ENCODE data around the gene GINS2.

DNA sequence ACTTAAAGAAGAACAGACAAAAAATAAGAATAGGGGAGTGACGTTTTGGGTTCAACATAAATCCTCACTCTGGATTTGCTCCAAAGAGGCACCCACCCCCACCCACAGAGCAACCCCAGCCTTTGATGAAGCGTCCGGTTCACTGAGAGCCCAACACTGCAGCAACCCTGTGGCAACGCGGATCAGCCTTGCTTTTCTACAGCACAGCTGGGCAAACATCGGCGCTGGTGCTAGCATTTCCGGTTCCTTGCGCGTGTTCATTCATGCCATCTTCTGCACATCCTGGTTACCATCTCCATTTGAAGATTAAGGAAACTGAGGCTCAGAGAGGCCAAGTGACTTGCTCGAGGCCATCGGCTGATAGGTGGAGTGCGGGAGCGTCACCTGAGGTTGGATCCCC is 8.7 kb upstream of the GINS2 start:
- TF ChIP-seq FOS (IDR thresholded peaks at IDR 0.05; ENCODE audit: borderline replicate concordance, insufficient read depth, low read length) (no peak), POLR2A (IDR thresholded peaks at IDR 0.05; ENCODE audit: low read depth, low read length) (no peak), MAX (IDR thresholded peaks at IDR 0.05; ENCODE audit: insufficient read depth, insufficient read length) (no peak), JUN (IDR thresholded peaks at IDR 0.05; ENCODE audit: borderline replicate concordance, insufficient read depth, insufficient read length, low read depth) (no peak), POLR2AphosphoS5 (IDR thresholded peaks at IDR 0.05; ENCODE audit: insufficient read depth, low read depth, low read length) (no peak)
- TF ChIP-seq, protein P1, sequence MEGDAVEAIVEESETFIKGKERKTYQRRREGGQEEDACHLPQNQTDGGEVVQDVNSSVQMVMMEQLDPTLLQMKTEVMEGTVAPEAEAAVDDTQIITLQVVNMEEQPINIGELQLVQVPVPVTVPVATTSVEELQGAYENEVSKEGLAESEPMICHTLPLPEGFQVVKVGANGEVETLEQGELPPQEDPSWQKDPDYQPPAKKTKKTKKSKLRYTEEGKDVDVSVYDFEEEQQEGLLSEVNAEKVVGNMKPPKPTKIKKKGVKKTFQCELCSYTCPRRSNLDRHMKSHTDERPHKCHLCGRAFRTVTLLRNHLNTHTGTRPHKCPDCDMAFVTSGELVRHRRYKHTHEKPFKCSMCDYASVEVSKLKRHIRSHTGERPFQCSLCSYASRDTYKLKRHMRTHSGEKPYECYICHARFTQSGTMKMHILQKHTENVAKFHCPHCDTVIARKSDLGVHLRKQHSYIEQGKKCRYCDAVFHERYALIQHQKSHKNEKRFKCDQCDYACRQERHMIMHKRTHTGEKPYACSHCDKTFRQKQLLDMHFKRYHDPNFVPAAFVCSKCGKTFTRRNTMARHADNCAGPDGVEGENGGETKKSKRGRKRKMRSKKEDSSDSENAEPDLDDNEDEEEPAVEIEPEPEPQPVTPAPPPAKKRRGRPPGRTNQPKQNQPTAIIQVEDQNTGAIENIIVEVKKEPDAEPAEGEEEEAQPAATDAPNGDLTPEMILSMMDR (IDR thresholded peaks at IDR 0.05; ENCODE audit: extremely low read depth in 1 of 2, insufficient read depth in 1 of 2, low read depth in 1 of 2, low read length in 2 of 2): no peak

Measured in endothelial cell of umbilical vein (primary cell).